Measurements from ENCODE around the gene SSRP1.

DNA sequence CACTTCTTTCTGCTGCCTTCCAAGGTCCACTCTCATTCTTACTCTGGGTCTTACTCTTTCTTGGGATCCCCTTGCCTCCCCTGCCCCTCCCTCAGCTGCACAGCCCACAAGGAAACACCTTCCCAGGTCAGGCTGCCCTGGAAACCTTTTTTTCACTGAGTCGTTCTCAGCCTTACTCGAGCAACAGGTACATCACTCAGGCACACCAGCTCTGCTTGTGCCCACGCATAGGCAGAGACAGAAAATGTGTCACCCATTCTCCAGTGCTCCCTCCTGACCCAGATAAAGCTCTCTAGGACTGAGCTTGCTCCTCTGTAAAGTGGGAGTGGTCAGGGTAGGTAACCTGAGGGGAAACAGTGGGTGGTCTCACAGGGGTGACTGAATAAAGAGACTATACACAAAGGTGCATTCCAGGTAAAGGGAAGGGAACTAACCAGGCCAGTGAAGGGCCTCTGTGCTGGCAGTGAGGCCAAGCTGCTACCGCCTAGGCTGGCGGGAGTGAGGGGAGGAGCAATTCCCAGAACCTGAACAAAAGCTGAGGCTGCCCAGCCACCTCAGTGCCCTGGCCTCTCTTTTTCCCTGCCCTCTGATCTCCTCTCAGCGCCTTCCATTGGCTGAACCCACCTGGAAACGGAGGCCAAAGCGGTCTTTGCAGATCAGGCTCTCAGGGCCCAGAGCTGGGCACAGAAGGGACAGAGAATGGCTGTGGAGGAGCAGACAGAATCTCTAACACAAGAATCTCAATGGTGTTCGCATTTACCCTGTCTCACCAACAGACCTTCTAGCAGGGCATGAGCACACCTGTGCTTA lies 29.4 kb upstream of the SSRP1 start:
- TF ChIP-seq, protein P1, sequence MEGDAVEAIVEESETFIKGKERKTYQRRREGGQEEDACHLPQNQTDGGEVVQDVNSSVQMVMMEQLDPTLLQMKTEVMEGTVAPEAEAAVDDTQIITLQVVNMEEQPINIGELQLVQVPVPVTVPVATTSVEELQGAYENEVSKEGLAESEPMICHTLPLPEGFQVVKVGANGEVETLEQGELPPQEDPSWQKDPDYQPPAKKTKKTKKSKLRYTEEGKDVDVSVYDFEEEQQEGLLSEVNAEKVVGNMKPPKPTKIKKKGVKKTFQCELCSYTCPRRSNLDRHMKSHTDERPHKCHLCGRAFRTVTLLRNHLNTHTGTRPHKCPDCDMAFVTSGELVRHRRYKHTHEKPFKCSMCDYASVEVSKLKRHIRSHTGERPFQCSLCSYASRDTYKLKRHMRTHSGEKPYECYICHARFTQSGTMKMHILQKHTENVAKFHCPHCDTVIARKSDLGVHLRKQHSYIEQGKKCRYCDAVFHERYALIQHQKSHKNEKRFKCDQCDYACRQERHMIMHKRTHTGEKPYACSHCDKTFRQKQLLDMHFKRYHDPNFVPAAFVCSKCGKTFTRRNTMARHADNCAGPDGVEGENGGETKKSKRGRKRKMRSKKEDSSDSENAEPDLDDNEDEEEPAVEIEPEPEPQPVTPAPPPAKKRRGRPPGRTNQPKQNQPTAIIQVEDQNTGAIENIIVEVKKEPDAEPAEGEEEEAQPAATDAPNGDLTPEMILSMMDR (conservative IDR thresholded peaks at IDR 0.05; ENCODE audit: low read depth in 2 of 2): no peak
- no peak for TF ChIP-seq EZH2phosphoT487 (IDR thresholded peaks at IDR 0.05; ENCODE audit: unreplicated experiment)
- TF ChIP-seq, protein P2, sequence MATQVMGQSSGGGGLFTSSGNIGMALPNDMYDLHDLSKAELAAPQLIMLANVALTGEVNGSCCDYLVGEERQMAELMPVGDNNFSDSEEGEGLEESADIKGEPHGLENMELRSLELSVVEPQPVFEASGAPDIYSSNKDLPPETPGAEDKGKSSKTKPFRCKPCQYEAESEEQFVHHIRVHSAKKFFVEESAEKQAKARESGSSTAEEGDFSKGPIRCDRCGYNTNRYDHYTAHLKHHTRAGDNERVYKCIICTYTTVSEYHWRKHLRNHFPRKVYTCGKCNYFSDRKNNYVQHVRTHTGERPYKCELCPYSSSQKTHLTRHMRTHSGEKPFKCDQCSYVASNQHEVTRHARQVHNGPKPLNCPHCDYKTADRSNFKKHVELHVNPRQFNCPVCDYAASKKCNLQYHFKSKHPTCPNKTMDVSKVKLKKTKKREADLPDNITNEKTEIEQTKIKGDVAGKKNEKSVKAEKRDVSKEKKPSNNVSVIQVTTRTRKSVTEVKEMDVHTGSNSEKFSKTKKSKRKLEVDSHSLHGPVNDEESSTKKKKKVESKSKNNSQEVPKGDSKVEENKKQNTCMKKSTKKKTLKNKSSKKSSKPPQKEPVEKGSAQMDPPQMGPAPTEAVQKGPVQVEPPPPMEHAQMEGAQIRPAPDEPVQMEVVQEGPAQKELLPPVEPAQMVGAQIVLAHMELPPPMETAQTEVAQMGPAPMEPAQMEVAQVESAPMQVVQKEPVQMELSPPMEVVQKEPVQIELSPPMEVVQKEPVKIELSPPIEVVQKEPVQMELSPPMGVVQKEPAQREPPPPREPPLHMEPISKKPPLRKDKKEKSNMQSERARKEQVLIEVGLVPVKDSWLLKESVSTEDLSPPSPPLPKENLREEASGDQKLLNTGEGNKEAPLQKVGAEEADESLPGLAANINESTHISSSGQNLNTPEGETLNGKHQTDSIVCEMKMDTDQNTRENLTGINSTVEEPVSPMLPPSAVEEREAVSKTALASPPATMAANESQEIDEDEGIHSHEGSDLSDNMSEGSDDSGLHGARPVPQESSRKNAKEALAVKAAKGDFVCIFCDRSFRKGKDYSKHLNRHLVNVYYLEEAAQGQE (IDR thresholded peaks at IDR 0.05; ENCODE audit: unreplicated experiment): no peak
